ENCODE measurements around the gene SULF2.

GRCh38 chr20:47753576-47754387, 31.5 kb downstream of the SULF2 start:
- TF ChIP-seq YY1 (IDR thresholded peaks at IDR 0.05; ENCODE audit: insufficient read depth, insufficient read length) (no peak), SUZ12 (IDR thresholded peaks at IDR 0.05; ENCODE audit: extremely low read depth, insufficient read depth, insufficient read length) (no peak), ZNF274 (IDR thresholded peaks at IDR 0.05; ENCODE audit: low read depth, low read length) (no peak)
